ENCODE data around the gene RRP9.

DNA sequence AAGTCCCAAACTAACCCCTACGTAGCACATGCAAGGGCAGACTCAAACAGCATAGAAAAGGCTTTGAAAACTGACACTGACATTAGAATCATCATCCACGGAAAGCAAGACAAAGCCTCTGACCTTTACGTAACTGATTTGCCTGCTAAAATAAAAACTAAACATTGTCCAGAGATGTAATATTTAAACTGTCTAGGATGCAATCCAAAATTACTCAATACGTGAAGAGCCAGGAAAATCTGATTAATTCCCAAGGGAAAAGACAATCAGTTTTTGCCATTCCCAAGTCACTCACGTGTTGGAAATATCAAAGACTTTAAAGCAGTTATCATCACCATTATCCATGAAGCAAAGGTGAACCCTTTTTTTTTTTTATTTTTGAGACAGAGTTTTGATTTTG is 25.3 kb downstream of the RRP9 start:
- TF ChIP-seq POLR2A (IDR thresholded peaks at IDR 0.05) (no peak), CTCF (IDR thresholded peaks at IDR 0.05) (no peak)

Measured in adrenal gland (tissue), 5 donors.